ENCODE results near the gene RHBDD3.

RHBDD3 gene

DNA sequence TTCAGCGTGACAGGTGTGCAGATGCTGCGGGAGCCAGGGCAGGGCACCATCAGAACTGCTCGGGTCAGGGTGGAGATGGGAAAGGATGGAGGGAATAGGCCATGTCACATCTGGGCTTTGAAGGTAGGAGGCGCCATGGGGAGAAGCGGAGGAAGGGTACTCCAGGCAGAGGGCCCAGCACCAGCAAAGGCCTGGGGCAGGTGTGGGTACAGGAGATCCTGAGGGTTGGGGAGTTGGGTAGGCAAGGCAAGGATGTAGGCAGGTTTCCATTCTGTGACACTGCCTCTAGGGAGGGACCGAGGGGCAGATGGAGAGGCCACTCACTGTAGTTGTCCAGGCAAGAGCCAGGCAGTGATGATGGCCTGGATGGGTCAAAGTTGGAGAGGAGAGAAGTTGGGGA lies 53.5 kb downstream of the RHBDD3 start:
- H3K36me3 ChIP-seq (ENCODE audit: control insufficient read depth, insufficient read depth, low read length) = no peaks in the 10 kb centered on the region

DNA sequence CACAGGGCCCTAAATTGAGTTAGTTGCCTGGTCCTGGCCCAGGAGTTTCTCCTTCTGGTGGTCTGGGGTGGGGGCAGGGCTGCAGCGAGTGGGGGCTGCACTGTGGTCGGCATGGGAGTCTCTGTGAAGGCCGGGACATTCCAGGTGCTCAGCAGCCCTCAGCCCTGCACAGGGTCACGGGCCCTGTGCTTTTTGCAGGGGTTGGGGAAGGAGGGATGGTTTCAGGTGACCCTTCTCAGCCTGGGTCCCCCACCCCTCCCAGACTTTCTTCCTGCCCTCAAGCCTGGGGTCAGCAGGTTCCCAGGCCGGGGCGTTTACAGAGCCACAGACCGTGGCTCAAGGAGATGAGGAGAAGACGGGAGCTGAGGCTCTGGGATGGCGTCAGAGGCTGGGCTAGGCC lies 54.3 kb downstream of the RHBDD3 start:
- no peak overlapping the region for H3K27ac ChIP-seq (ENCODE audit: low read depth, low read length)
- H3K27me3 ChIP-seq (ENCODE audit: control insufficient read depth, insufficient read depth, low read length) = no peaks in the 10 kb centered on the region
- no peaks in the 10 kb centered on the region for H3K36me3 ChIP-seq (ENCODE audit: control insufficient read depth, insufficient read depth, low read length)
- H3K4me3 ChIP-seq (ENCODE audit: low read length) = no peak overlapping the region
- no peaks in the 10 kb centered on the region for H3K4me1 ChIP-seq (ENCODE audit: control insufficient read depth, insufficient read depth, low read length)
- no peak overlapping the region for H3K9ac ChIP-seq (ENCODE audit: low read length)

More for the DNA sequence above, 53.5 kb downstream of the RHBDD3 start:
- Histone ChIP-seq H3K27me3 (ENCODE audit: control insufficient read depth, insufficient read depth, low read length) (no peaks in the 10 kb centered on the region), H3K9ac (ENCODE audit: low read length) (no peak overlapping the region), H3K4me1 (ENCODE audit: control insufficient read depth, insufficient read depth, low read length) (no peaks in the 10 kb centered on the region), H3K4me3 (ENCODE audit: low read length) (no peak overlapping the region), H3K27ac (ENCODE audit: low read depth, low read length) (no peak overlapping the region)

DNA sequence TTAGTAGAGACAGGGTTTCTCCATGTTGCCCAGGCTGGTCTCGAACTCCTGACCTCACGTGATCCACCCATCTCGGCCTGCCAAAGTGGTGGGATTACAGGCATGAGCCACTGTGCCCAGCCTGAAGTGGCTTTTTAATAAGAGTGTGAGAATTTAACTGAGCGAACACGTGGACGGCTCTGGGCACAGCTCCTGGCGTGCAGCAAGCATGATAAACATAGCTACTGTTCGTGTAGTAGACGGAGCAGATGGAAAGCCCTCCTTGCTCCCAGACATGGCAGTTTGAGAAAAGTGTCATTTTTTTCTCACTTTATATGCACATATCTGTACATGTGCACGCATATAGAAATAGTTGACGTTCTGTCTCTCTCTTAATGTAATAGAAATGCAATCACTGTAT lies 55.0 kb downstream of the RHBDD3 start:
- Histone ChIP-seq H3K36me3 (ENCODE audit: control insufficient read depth, insufficient read depth, low read length) (no peaks in the 10 kb centered on the region), H3K27ac (ENCODE audit: low read depth, low read length) (no peak overlapping the region), H3K9ac (ENCODE audit: low read length) (no peak overlapping the region), H3K27me3 (ENCODE audit: control insufficient read depth, insufficient read depth, low read length) (no peaks in the 10 kb centered on the region), H3K4me3 (ENCODE audit: low read length) (no peak overlapping the region), H3K4me1 (ENCODE audit: control insufficient read depth, insufficient read depth, low read length) (no peaks in the 10 kb centered on the region)

DNA sequence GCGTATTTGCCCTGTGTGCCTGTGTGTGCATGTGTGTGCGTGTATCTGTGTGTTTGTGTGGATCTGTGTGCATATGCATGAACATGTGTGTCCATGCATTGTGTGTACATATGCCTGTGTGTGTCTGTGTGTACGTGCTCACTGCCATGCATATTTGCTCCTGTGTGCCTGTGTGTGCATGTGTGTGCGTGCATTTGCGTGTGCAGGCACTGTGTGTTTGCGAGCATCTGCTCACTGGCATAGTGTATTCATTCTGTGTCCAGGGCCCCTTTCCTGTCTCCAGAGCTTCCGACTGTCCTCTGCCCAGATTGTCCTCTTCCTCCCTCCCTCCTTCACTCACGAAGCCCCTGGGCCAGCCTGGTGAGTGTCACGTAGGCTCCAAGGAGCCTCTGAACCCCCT lies 56.3 kb downstream of the RHBDD3 start:
- Histone ChIP-seq H3K4me3 (ENCODE audit: low read length) (no peak overlapping the region), H3K4me1 (ENCODE audit: control insufficient read depth, insufficient read depth, low read length) (no peaks in the 10 kb centered on the region), H3K27me3 (ENCODE audit: control insufficient read depth, insufficient read depth, low read length) (no peaks in the 10 kb centered on the region), H3K27ac (ENCODE audit: low read depth, low read length) (no peak overlapping the region), H3K36me3 (ENCODE audit: control insufficient read depth, insufficient read depth, low read length) (no peaks in the 10 kb centered on the region), H3K9ac (ENCODE audit: low read length) (no peak overlapping the region)

DNA sequence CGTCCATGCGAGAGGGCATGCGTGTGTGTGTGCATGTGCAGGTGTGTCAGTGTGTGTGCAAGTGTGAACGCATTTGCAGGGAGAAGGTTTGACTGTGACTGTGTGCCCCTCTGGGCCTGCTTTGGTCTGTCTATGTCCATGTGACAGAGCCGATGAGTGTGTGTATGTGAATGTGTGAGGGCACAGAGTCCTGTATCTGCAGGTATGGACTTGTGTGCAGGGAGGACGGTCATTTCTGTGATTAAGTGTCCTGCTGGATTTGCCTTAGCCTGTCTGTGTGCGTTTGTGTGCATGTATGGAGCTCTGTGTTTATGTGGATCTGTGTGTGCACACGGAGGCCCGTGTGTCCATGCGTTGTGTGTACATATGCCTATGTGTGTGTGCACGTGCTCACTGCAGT lies 56.7 kb downstream of the RHBDD3 start:
- H3K36me3 ChIP-seq (ENCODE audit: control insufficient read depth, insufficient read depth, low read length) = no peaks in the 10 kb centered on the region
- H3K4me1 ChIP-seq (ENCODE audit: control insufficient read depth, insufficient read depth, low read length) = no peaks in the 10 kb centered on the region
- no peaks in the 10 kb centered on the region for H3K27me3 ChIP-seq (ENCODE audit: control insufficient read depth, insufficient read depth, low read length)
- no peak overlapping the region for H3K4me3 ChIP-seq (ENCODE audit: low read length)
- no peak overlapping the region for H3K27ac ChIP-seq (ENCODE audit: low read depth, low read length)
- no peak overlapping the region for H3K9ac ChIP-seq (ENCODE audit: low read length)
